ENCODE results near the gene SH3GLB1. TPM values are rescaled to one million over a fixed set of nuclear protein-coding genes. Genes with fewer than 3 reads are reported as not detected.

The SH3GLB1 gene
- total and polyA plus RNA-seq, 2 of the 4 experiments (the other 2 are of a cell fraction), result 22.2 to 36.5 TPM

- BruUV-seq (replicated peaks), result no TSS peak
- H3K23ac ChIP-seq (ENCODE audit: low read depth, low read length), result no peak overlapping the region
- no peak for ATAC-seq (ENCODE audit: low read depth)
- peaks cover 2% of the 10 kb centered on the region; the same call in 1 of the 2 replicates for H3K27me3 ChIP-seq (ENCODE audit: control insufficient read depth, insufficient read depth, low read length)
- H3K14ac ChIP-seq (replicated peaks; ENCODE audit: low read depth, low read length), result no peak overlapping the region
- intact Hi-C loops (cut with micrococcal nuclease), result no loop called here
- no peak overlapping the region for H3K4me3 ChIP-seq (ENCODE audit: insufficient read depth, low read depth, low read length)
- POLR2A ChIA-PET (ENCODE audit: unreplicated experiment), result interaction anchor here (0.7 kb wide), 1 partner anchor 287 kb away, joined by 4 read pairs; no protein-coding TSS in a partner anchor
- H3K36me3 ChIP-seq (ENCODE audit: control insufficient read depth, insufficient read depth, low read length), result no peaks in the 10 kb centered on the region
- no peak overlapping the region for H2AFZ ChIP-seq (replicated peaks; ENCODE audit: low read length, poor library complexity)
- H3K9ac ChIP-seq (ENCODE audit: low read depth, low read length), result no peak overlapping the region
- no peak overlapping the region for H4K91ac ChIP-seq (ENCODE audit: insufficient read depth, low read depth, low read length)
- H2AK9ac ChIP-seq (replicated peaks; ENCODE audit: low read depth, low read length, poor library complexity), result no peak overlapping the region
- dilution Hi-C loops (cut with HindIII; ENCODE audit: low sequenced_read_pairs, unreplicated experiment), result no loop called here
- no peaks in the 10 kb centered on the region; the same call in 1 of the 2 replicates for H3K9me1 ChIP-seq (ENCODE audit: insufficient read depth, low read length)
- H3K4ac ChIP-seq (ENCODE audit: low read depth, low read length), result no peak overlapping the region
- H2AK5ac ChIP-seq (ENCODE audit: low read depth, low read length), result no peak overlapping the region
- no peak for DNase-seq
- no peaks in the 10 kb centered on the region for H4K20me1 ChIP-seq (ENCODE audit: insufficient read depth, low read length)
- H3K56ac ChIP-seq (ENCODE audit: extremely low read depth, insufficient read depth, low read length), result no peak overlapping the region
- no peaks in the 10 kb centered on the region for H3K4me1 ChIP-seq (ENCODE audit: control insufficient read depth, insufficient read depth, low read length)
- H2BK20ac ChIP-seq (ENCODE audit: low read depth, low read length), result no peak overlapping the region
- no CpG with 5 or more reads among the region's 2 CpGs for WGBS, 2 experiments (ENCODE audit: extremely low coverage in 2 of 2, insufficient read length in 1 of 2)
- TF ChIP-seq ELK1 (IDR thresholded peaks at IDR 0.05; ENCODE audit: borderline replicate concordance, low read depth, low read length), result no peak
- no peak for TF ChIP-seq RCOR1 (IDR thresholded peaks at IDR 0.05; ENCODE audit: insufficient replicate concordance, low read length)
- TF ChIP-seq BHLHE40 (IDR thresholded peaks at IDR 0.05; ENCODE audit: low read depth, low read length), result no peak
- no peak for TF ChIP-seq RFX5 (IDR thresholded peaks at IDR 0.05; ENCODE audit: low read depth, low read length)
- TF ChIP-seq NFE2L2 (IDR thresholded peaks at IDR 0.05; ENCODE audit: low read depth, low read length), result no peak
- TF ChIP-seq CEBPB (IDR thresholded peaks at IDR 0.05; ENCODE audit: low read depth, low read length), result no peak
- no peak for TF ChIP-seq POLR2A (IDR thresholded peaks at IDR 0.05; ENCODE audit: low read depth, low read length)
- TF ChIP-seq MAZ (IDR thresholded peaks at IDR 0.05; ENCODE audit: borderline replicate concordance, low read depth, low read length), result no peak
- no peak for TF ChIP-seq MXI1 (IDR thresholded peaks at IDR 0.05; ENCODE audit: borderline replicate concordance, low read depth, low read length)
- TF ChIP-seq CHD1 (IDR thresholded peaks at IDR 0.05; ENCODE audit: low read depth, low read length), result no peak
- no peak for TF ChIP-seq CTCF (conservative IDR thresholded peaks at IDR 0.05; ENCODE audit: low read depth, low read length)
- TF ChIP-seq RAD21 (IDR thresholded peaks at IDR 0.05; ENCODE audit: low read length), result no peak
- no peak for TF ChIP-seq FOS (IDR thresholded peaks at IDR 0.05; ENCODE audit: low read depth, low read length)
- H2BK120ac ChIP-seq (ENCODE audit: low read depth, low read length), result no peak overlapping the region
- no peak overlapping the region for H4K8ac ChIP-seq (ENCODE audit: low read depth in 2 of 2, low read length in 2 of 2)
- H3K27ac ChIP-seq (ENCODE audit: insufficient read depth, low read length), result no peak overlapping the region
- CTCF ChIA-PET, result no interaction called here
- no peak overlapping the region for H3K4me2 ChIP-seq (ENCODE audit: low read depth, low read length)
- no peak overlapping the region for H4K5ac ChIP-seq (ENCODE audit: low read depth, low read length)
- no peak overlapping the region for H2BK15ac ChIP-seq (ENCODE audit: low read depth, low read length)
- H3K18ac ChIP-seq (ENCODE audit: low read depth, low read length), result no peak overlapping the region
- H3K79me1 ChIP-seq (ENCODE audit: low read depth in 1 of 2, low read length in 2 of 2), result peaks cover 0 to 7% of the 10 kb centered on the region in 2 experiments; a peak in 1 of 4 replicates
- no peak overlapping the region for H2BK5ac ChIP-seq (ENCODE audit: low read depth, low read length, poor library complexity, severe bottlenecking)
- in situ Hi-C loops (cut with MboI; ENCODE audit: low sequenced_read_pairs), result no loop called here
- no peaks in the 10 kb centered on the region for H3K9me3 ChIP-seq (ENCODE audit: control insufficient read depth, insufficient read depth, low read length)
These were observed 5.2 kb upstream of the SH3GLB1 start for GRCh38 chr1:86699186-86699585.
